Fibroblast of skin of right biceps (primary cell): Measurements from ENCODE around the gene GPC1.
"Not testable (repeated sequence)": the region's sequence is repeated elsewhere in the genome, so short reads cannot be mapped to it uniquely, and the experiment has no call there.

Experiments used
- DNase-seq: peaks from one replicate; pipeline ENCODE4 v3.0.0-alpha.2; 2013

The GPC1 gene

GRCh38 chr2:240435457-240435947 lies at the start of gene GPC1:
TSS of gene GPC1 (plus strand) at chr2:240435663. CDS start at chr2:240435919, 256 bp downstream.
- peak; percentile 85 for DNase-seq

GRCh38 chr2:240386326-240386725 lies 49.1 kb upstream of the GPC1 start:
- DNase-seq = no peak

GRCh38 chr2:240386743-240387142 lies 48.7 kb upstream of the GPC1 start:
- DNase-seq = not testable (repeated sequence)

GRCh38 chr2:240387325-240387668 lies 48.2 kb upstream of the GPC1 start:
- no peak for DNase-seq

GRCh38 chr2:240387669-240388358 lies 47.6 kb upstream of the GPC1 start:
- DNase-seq = peak; percentile 95

- DNase-seq = no peak
These were observed 46.8 kb upstream of the GPC1 start for GRCh38 chr2:240388471-240389301.

- no peak for DNase-seq
These were observed 46.1 kb upstream of the GPC1 start for GRCh38 chr2:240389302-240389805.

GRCh38 chr2:240390091-240391073 lies 45.1 kb upstream of the GPC1 start:
- no peak for DNase-seq

GRCh38 chr2:240391111-240392051 lies 44.1 kb upstream of the GPC1 start:
- no peak for DNase-seq

- DNase-seq = peak; percentile 10
These were observed 43.1 kb upstream of the GPC1 start for GRCh38 chr2:240392084-240392947.

- no peak for DNase-seq
These were observed 42.3 kb upstream of the GPC1 start for GRCh38 chr2:240392948-240393830.

GRCh38 chr2:240393831-240394410 lies 41.5 kb upstream of the GPC1 start:
- DNase-seq = peak; percentile 13

- DNase-seq = no peak
These were observed 40.9 kb upstream of the GPC1 start for GRCh38 chr2:240394549-240394948.

GRCh38 chr2:240395448-240395847 lies 40.0 kb upstream of the GPC1 start:
- DNase-seq = no peak

GRCh38 chr2:240395896-240396622 lies 39.4 kb upstream of the GPC1 start:
- DNase-seq = no peak

GRCh38 chr2:240396623-240397541 lies 38.6 kb upstream of the GPC1 start:
- no peak for DNase-seq

- DNase-seq = no peak
These were observed 37.9 kb upstream of the GPC1 start for GRCh38 chr2:240397542-240397916.
